ENCODE data around the gene FAM193B. TPM values are rescaled to one million over a fixed set of nuclear protein-coding genes. Genes with fewer than 3 reads are reported as not detected.
A peak's percentile ranks its signal among the peaks of the same experiment; 100 is the strongest.

Gene FAM193B
- total RNA-seq (227 and 237 TPM in 2 replicates), polyA plus RNA-seq (301 and 351 TPM in 2 replicates), polyA minus RNA-seq (49.6 and 78.2 TPM in 2 replicates)
- 89.0 TPM for total RNA-seq (2013)

GRCh38 chr5:177554474-177555111 lies at the start of gene FAM193B:
TSS of gene FAM193B (minus strand) at chr5:177554563. CDS start at chr5:177554458, 105 bp downstream.
- peaks cover 2 to 15% of the 10 kb centered on the region in 2 experiments for H3K36me3 ChIP-seq (replicated peaks in 1 of 2; ENCODE audit: control extremely low read depth in 1 of 2, control insufficient read depth in 1 of 2, extremely low read depth in 1 of 2, insufficient read depth in 2 of 2, low read length in 1 of 2)
- Mint-ChIP-seq H3K27me3 (no peaks in the 10 kb centered on the region), H3K4me1 (peaks cover 30% of the 10 kb centered on the region), H3K4me3 (peak within 1 kb of the TSS; percentile 93), H3K9me3 (ENCODE audit: insufficient read depth) (no peaks in the 10 kb centered on the region), H3K27ac (peak within 1 kb of the TSS; percentile 84)
- no peaks in the 10 kb centered on the region for H3K9me3 ChIP-seq (ENCODE audit: control extremely low read depth in 1 of 3, control insufficient read depth in 2 of 3, insufficient read depth in 1 of 3, low read length in 2 of 3)
- peak within 1 kb of the TSS; percentile 85 for H3K9ac ChIP-seq (ENCODE audit: low read length)
- DNase-seq (peak; percentile 95), ATAC-seq (ENCODE audit: low read depth) (peak; percentile 99)
- peaks cover 57% of the 10 kb centered on the region for H3K79me2 ChIP-seq (ENCODE audit: control insufficient read depth, insufficient read depth, low read length)
- WGBS (ENCODE audit: insufficient coverage), result 10% methylated on average over 43 of the region's 49 CpGs
- intact Hi-C loops (cut with micrococcal nuclease), result loop anchor here (1.0 to 2.0 kb wide), 3 partner anchors 38 to 46 kb away; partner anchors contain the start of genes B4GALT7, DDX41 and TMED9
- ChIA-PET POLR2A (no interaction called here), CTCF (interaction anchor here (1.3 kb wide), 1 partner anchor 53 kb away, joined by 7 read pairs; no protein-coding TSS in a partner anchor)
- peaks cover 30% of the 10 kb centered on the region for H4K20me1 ChIP-seq (ENCODE audit: control insufficient read depth, insufficient read depth, low read length, poor library complexity, severe bottlenecking)
- H3K4me2 ChIP-seq (replicated peaks; ENCODE audit: low read depth, low read length, poor library complexity, severe bottlenecking), result peak within 1 kb of the TSS; percentile 96
- H3K27me3 ChIP-seq (replicated peaks in 1 of 4; ENCODE audit: control extremely low read depth in 1 of 4, control insufficient read depth in 3 of 4, insufficient read depth in 4 of 4, low read length in 3 of 4), result no peaks in the 10 kb centered on the region
- no peak for TF ChIP-seq EZH2 (IDR thresholded peaks at IDR 0.05; ENCODE audit: borderline replicate concordance, insufficient read depth, low read depth, low read length, poor library complexity, severe bottlenecking)
- no peak for TF ChIP-seq CTCF (IDR thresholded peaks at IDR 0.05)
- peak within 1 kb of the TSS; percentile 61 to 84 (median 77) for H3K4me3 ChIP-seq (ENCODE audit: control extremely low read depth in 1 of 5, extremely low read depth in 1 of 5, insufficient read depth in 1 of 5, low read depth in 2 of 5, low read length in 4 of 5)
- peak within 1 kb of the TSS; percentile 89 for H2AFZ ChIP-seq (ENCODE audit: insufficient read depth, low read depth, low read length, poor library complexity, severe bottlenecking)
- peaks cover 18 to 26% of the 10 kb centered on the region in 2 donors for H3K4me1 ChIP-seq (ENCODE audit: control insufficient read depth in 2 of 2, insufficient read depth in 2 of 2, low read length in 2 of 2)
- H3K27ac ChIP-seq (ENCODE audit: low read length in 2 of 2), result peak within 1 kb of the TSS; percentile 36 to 66

- Histone ChIP-seq H3K9ac (ENCODE audit: low read length) (no peak overlapping the region), H3K4me2 (replicated peaks; ENCODE audit: low read depth, low read length, poor library complexity, severe bottlenecking) (no peak overlapping the region), H2AFZ (ENCODE audit: insufficient read depth, low read depth, low read length, poor library complexity, severe bottlenecking) (no peak overlapping the region), H3K4me3 (ENCODE audit: control extremely low read depth in 1 of 5, extremely low read depth in 1 of 5, insufficient read depth in 1 of 5, low read depth in 2 of 5, low read length in 4 of 5) (no peak overlapping the region), H3K27ac (ENCODE audit: low read length in 2 of 2) (no peak overlapping the region), H3K27me3 (replicated peaks in 1 of 4; ENCODE audit: control extremely low read depth in 1 of 4, control insufficient read depth in 3 of 4, insufficient read depth in 4 of 4, low read length in 3 of 4) (no peaks in the 10 kb centered on the region), H3K4me1 (ENCODE audit: control insufficient read depth in 2 of 2, insufficient read depth in 2 of 2, low read length in 2 of 2) (peaks cover 15 to 28% of the 10 kb centered on the region in 2 donors), H3K9me3 (ENCODE audit: control extremely low read depth in 1 of 3, control insufficient read depth in 2 of 3, insufficient read depth in 1 of 3, low read length in 2 of 3) (no peaks in the 10 kb centered on the region), H3K36me3 (replicated peaks in 1 of 2; ENCODE audit: control extremely low read depth in 1 of 2, control insufficient read depth in 1 of 2, extremely low read depth in 1 of 2, insufficient read depth in 2 of 2, low read length in 1 of 2) (peaks cover 0 to 6% of the 10 kb centered on the region in 2 experiments), H4K20me1 (ENCODE audit: control insufficient read depth, insufficient read depth, low read length, poor library complexity, severe bottlenecking) (peaks cover 14% of the 10 kb centered on the region), H3K79me2 (ENCODE audit: control insufficient read depth, insufficient read depth, low read length) (no peaks in the 10 kb centered on the region)
- Mint-ChIP-seq H3K9me3 (ENCODE audit: insufficient read depth) (no peaks in the 10 kb centered on the region), H3K4me1 (peaks cover 32% of the 10 kb centered on the region), H3K4me3 (no peak overlapping the region), H3K27me3 (no peaks in the 10 kb centered on the region), H3K27ac (no peak overlapping the region)
- 98% methylated on average over 27 of the region's 27 CpGs for WGBS (ENCODE audit: insufficient coverage)
- TF ChIP-seq CTCF (IDR thresholded peaks at IDR 0.05) (no peak), EZH2 (IDR thresholded peaks at IDR 0.05; ENCODE audit: borderline replicate concordance, insufficient read depth, low read depth, low read length, poor library complexity, severe bottlenecking) (no peak)
- ChIA-PET CTCF (no interaction called here), POLR2A (interaction anchor here (0.6 kb wide), 1 partner anchor 175 kb away, joined by 7 read pairs; no protein-coding TSS in a partner anchor)
- intact Hi-C loops (cut with micrococcal nuclease), result loop anchor here (5.0 to 10.0 kb wide), 2 partner anchors 199 to 302 kb away; partner anchors contain the start of genes F12, PFN3, PRELID1 and RAB24
- ATAC-seq (ENCODE audit: low read depth) (no peak), DNase-seq (no peak)
These were observed 49.8 kb upstream of the FAM193B start for GRCh38 chr5:177604116-177604521.
